OCI-LY3 (cell line): ENCODE results near the gene SIGLEC6.

ENCODE experiments used
- H2AFZ ChIP-seq: fragments of 200-600, 300-600 bp; shearing (Covaris generic); 2 replicates; pipeline ENCODE4 v1.6.0; 2014; ENCODE audit warnings: antibody characterized with exemption, low read depth, low read length
- H3K27ac ChIP-seq: fragments of 200-600, 300-600 bp; sonication (generic); 2 replicates; pipeline ENCODE4 v1.5.1; 2014; ENCODE audit warnings: mild to moderate bottlenecking, low read length, moderate library complexity, mixed read lengths
- H3K27me3 ChIP-seq: fragments of 200-600, 300-600 bp; sonication (generic); 2 replicates; pipeline ENCODE4 v1.6.1; 2014; ENCODE audit warnings: low read depth, low read length, mixed read lengths
- H3K36me3 ChIP-seq: fragments of 200-600, 300-600 bp; sonication (generic); replicated peaks from 2 replicates; pipeline ENCODE3; 2014; ENCODE audit warnings: low read depth, low read length, mixed read lengths
- H3K4me1 ChIP-seq: fragments of 300-600, 200-600 bp; sonication (generic); 2 replicates; pipeline ENCODE4 v1.6.1; 2014; ENCODE audit warnings: low read length, mixed read lengths
- H3K4me2 ChIP-seq: fragments of 200-600, 300-600 bp; sonication (generic); 2 replicates; pipeline ENCODE4 v1.6.1; 2014; ENCODE audit warnings: low read length, mixed read lengths
- H3K4me3 ChIP-seq: fragments of 300-600, 200-600 bp; sonication (generic); 2 replicates; pipeline ENCODE4 v1.5.1; 2014; ENCODE audit warnings: antibody characterized with exemption, mild to moderate bottlenecking, low read length, moderate library complexity
- H3K79me2 ChIP-seq: fragments of 300-600, 200-600 bp; shearing (Covaris generic); 2 replicates; pipeline ENCODE4 v1.6.1; 2014; ENCODE audit warnings: mild to moderate bottlenecking, low read length, mixed read lengths
- H3K9ac ChIP-seq: fragments of 300-600, 200-600 bp; shearing (Covaris generic); 2 replicates; pipeline ENCODE4 v1.6.0; 2014; ENCODE audit warnings: mild to moderate bottlenecking, low read length, moderate library complexity
- H3K9me3 ChIP-seq: fragments of 200-600, 300-600 bp; shearing (Covaris generic); 2 replicates; pipeline ENCODE4 v1.6.1; 2014; ENCODE audit warnings: low read length, mixed read lengths; ENCODE audit not compliant: insufficient read depth
- H4K20me1 ChIP-seq: fragments of 200-600, 300-600 bp; sonication (generic); 2 replicates; pipeline ENCODE4 v1.6.1; 2016; ENCODE audit warnings: low read length, mixed read lengths; ENCODE audit not compliant: insufficient read depth
- EZH2phosphoT487 ChIP-seq: fragments of 200-600 bp; shearing (Covaris generic); IDR thresholded peaks from 2 replicates; pipeline ENCODE4 v1.6.1; 2018; ENCODE audit warnings: antibody characterized with exemption, mixed run types, low read depth
- TF ChIP-seq, protein P1 (sequence below): fragments of 200-600, 300-600 bp; sonication (generic); IDR thresholded peaks from 2 replicates; pipeline ENCODE4 v1.5.1; 2014; ENCODE audit warnings: antibody characterized with exemption, low read length, low read depth

Gene SIGLEC6

DNA sequence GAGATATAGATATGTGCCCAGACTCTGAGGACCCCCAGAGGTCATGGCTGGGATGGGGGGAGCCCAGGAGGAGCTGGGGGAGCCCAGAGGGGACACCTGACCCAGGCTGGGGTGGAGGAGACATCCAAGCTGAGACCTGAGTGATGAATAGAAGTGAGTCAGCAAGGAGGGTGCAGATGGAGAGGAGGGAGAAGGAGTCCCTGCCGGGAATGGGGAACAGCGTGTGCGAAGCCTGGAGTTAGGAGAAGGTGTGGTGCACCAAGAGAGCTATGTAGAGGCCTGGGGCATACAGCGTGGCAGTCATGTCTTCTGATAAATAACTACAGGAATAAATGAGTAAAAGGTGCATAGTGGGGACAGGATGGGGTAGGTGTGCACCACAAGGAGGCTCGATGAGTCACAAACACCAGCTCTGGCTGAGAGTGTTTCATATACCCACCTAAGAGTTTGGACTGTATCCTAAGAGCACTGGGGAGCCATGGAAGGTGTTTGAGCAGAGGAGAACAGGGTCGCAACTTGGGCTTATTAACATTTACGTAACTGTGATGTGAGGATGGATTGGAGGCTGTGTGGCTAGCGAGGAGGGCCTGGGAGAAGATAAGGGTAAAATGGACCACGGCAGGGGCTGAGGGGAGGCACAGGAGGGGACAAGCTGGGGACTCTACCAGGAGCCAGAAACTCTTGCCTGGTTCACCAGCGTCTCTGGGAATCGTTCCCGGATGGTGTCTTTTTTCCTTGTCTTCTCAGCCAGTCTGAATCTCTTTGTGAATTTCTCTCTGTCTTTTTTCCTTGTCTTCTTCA lies 51.7 kb downstream of the SIGLEC6 start:
- H3K79me2 ChIP-seq: no peaks in the 10 kb centered on the region
- H4K20me1 ChIP-seq: no peaks in the 10 kb centered on the region
- H3K4me3 ChIP-seq: no peak overlapping the region
- no peak overlapping the region for H2AFZ ChIP-seq
- H3K27ac ChIP-seq: no peak overlapping the region
- H3K36me3 ChIP-seq: no peaks in the 10 kb centered on the region
- 0 out of 2 replicates have a peak, but pooled peaks cover 4% of the 10 kb centered on the region for H3K9me3 ChIP-seq
- H3K27me3 ChIP-seq: peaks cover 32% of the 10 kb centered on the region
- no peak overlapping the region for H3K9ac ChIP-seq
- no peak overlapping the region for H3K4me2 ChIP-seq
- TF ChIP-seq EZH2phosphoT487: no peak
- TF ChIP-seq, protein P1, sequence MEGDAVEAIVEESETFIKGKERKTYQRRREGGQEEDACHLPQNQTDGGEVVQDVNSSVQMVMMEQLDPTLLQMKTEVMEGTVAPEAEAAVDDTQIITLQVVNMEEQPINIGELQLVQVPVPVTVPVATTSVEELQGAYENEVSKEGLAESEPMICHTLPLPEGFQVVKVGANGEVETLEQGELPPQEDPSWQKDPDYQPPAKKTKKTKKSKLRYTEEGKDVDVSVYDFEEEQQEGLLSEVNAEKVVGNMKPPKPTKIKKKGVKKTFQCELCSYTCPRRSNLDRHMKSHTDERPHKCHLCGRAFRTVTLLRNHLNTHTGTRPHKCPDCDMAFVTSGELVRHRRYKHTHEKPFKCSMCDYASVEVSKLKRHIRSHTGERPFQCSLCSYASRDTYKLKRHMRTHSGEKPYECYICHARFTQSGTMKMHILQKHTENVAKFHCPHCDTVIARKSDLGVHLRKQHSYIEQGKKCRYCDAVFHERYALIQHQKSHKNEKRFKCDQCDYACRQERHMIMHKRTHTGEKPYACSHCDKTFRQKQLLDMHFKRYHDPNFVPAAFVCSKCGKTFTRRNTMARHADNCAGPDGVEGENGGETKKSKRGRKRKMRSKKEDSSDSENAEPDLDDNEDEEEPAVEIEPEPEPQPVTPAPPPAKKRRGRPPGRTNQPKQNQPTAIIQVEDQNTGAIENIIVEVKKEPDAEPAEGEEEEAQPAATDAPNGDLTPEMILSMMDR: no peak
- H3K4me1 ChIP-seq: peaks cover 2% of the 10 kb centered on the region; the same call in 1 of the 2 replicates

DNA sequence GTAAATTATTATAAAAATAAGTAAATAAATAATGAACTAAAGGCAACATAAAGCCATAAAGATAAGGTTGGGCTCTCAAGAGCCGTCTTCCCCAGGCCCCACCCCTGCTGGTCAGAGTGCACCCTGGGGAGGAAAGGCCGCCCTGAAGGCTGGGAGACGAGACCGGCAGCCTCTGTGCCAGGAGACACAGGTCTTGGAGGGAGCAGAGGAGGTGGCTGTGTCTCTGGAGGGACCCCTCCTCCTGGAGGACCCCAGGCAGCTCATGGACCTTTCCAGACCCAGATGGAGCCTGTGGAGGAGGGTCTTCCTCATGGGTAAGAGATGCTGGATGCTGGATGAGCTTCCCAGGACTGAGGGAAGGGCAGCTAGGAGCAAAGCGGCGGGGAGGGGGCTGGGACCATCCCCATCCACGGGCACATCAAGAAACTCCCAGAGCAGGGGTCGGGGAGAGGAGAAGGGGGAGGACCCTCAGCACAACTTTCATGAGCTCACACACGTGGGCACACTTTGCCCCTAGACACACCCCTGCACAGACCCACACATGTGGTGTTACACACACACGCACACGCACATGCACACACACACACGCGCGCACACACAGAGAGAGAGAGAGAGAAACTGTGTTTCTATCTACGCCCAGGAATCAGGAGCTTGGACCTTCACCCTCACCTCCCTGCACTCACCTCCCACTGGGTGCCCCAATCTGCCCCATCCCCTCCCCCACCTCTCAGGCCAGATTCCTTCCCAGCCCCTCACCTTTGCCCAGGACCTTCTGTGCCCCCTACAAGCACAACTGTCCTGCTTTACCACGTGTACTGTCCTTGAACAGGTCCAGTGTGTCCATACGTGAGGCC lies 52.9 kb downstream of the SIGLEC6 start, which contains the start of gene CEACAM18:
CEACAM18 (plus strand) TSS at position 159 of the 854 bp plus-strand sequence.
- H3K4me3 ChIP-seq: no peak within 1 kb of the TSS
- no peak within 1 kb of the TSS for H2AFZ ChIP-seq
- TF ChIP-seq EZH2phosphoT487: no peak
- TF ChIP-seq, protein P1: no peak
- H3K4me2 ChIP-seq: no peak within 1 kb of the TSS
- peaks cover 35% of the 10 kb centered on the region for H3K27me3 ChIP-seq
- no peaks in the 10 kb centered on the region for H3K79me2 ChIP-seq
- H4K20me1 ChIP-seq: no peaks in the 10 kb centered on the region
- H3K4me1 ChIP-seq: peaks cover 7% of the 10 kb centered on the region
- H3K9ac ChIP-seq: no peak within 1 kb of the TSS
- H3K9me3 ChIP-seq: 0 out of 2 replicates have a peak, but pooled peaks cover 4% of the 10 kb centered on the region
- H3K36me3 ChIP-seq: no peaks in the 10 kb centered on the region
- no peak within 1 kb of the TSS for H3K27ac ChIP-seq

DNA sequence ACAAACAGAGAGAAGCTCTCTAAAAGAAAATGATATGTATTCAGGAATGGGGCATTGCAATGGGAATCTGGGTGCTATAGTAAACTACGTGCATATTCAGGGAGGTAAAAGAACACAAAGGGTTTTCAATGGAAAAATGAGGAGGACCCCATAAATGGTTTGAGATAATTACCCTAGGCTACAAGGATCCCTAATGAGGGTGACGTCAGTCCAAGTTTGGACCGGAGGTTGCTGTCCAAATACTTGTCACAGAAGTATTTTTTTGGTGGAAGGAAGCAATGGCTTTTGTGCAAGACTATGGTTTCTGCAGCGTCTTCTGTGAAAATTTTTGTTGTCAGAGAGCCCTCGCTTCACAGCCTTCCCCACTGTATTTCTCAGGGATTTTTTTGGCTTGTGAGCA lies 54.1 kb downstream of the SIGLEC6 start:
- no peak overlapping the region for H3K4me2 ChIP-seq

More for the DNA sequence above, 54.1 kb downstream of the SIGLEC6 start:
- Histone ChIP-seq H3K79me2 (no peaks in the 10 kb centered on the region), H3K27ac (no peak overlapping the region), H3K9ac (no peak overlapping the region), H3K36me3 (no peaks in the 10 kb centered on the region), H3K27me3 (peaks cover 41% of the 10 kb centered on the region), H3K9me3 (0 out of 2 replicates have a peak, but pooled peaks cover 4% of the 10 kb centered on the region), H4K20me1 (no peaks in the 10 kb centered on the region), H2AFZ (no peak overlapping the region), H3K4me1 (peaks cover 7% of the 10 kb centered on the region), H3K4me3 (no peak overlapping the region)
- TF ChIP-seq, protein P1: no peak
- no peak for TF ChIP-seq EZH2phosphoT487
